Ascending aorta (tissue), 2 donors: ENCODE results near the gene DPEP2NB. TPM values are rescaled to one million over a fixed set of nuclear protein-coding genes. Genes with fewer than 3 reads are reported as not detected.

Source experiments
- DNase-seq, 2 donors: peaks; one replicate each; pipeline ENCODE4 v3.0.0-alpha.2; 2019; ENCODE audit warnings: low spot score in 2 of 2
- H3K27ac ChIP-seq, 2 donors: fragments of 200-600 bp; sonication (generic); one replicate each; pipeline ENCODE4 v1.5.1; 2016 to 2017; ENCODE audit warnings: mild to moderate bottlenecking in 1 of 2
- H3K27me3 ChIP-seq: fragments of 200-600 bp; sonication (generic); one replicate; pipeline ENCODE4 v1.5.1; 2017
- H3K36me3 ChIP-seq, 2 donors: fragments of 200-600 bp; sonication (generic); one replicate each; pipeline ENCODE4 v1.5.1; 2016
- H3K4me1 ChIP-seq, 2 donors: fragments of 200-600 bp; sonication (generic); one replicate each; pipeline ENCODE4 v1.5.1; 2016 to 2017; ENCODE audit warnings: mild to moderate bottlenecking in 1 of 2
- H3K4me3 ChIP-seq, 2 donors: fragments of 200-600 bp; sonication (generic); one replicate each; pipeline ENCODE4 v1.5.1; 2016 to 2017; ENCODE audit warnings: mild to moderate bottlenecking in 1 of 2
- H3K9me3 ChIP-seq, 2 donors: fragments of 200-600 bp; sonication (generic); one replicate each; pipeline ENCODE4 v1.5.1; 2016
- intact Hi-C: fragments of 100-400 bp; cut with DNase I; formaldehyde crosslinking; loops from one replicate; pipeline ENCODE4 v1.15.1; 2023
- total RNA-seq: library from RNA; depleted of rRNA; stranded (reverse); fragments of >200 nt; gene quantifications from one replicate; pipeline ENCODE4 v1.1.0, GENCODE V29; 2016
- TF ChIP-seq, protein P1 (sequence below), 3 experiments: fragments of 200-600 bp in 2 of 3; fragments of 450-650 bp in 1 of 3; sonication (generic) in 2 of 3; IDR thresholded peaks; one replicate each; pipeline ENCODE4 v1.5.1; 2016 to 2019; ENCODE audit warnings: antibody characterized with exemption in 3 of 3, mild to moderate bottlenecking in 1 of 3, moderate library complexity in 1 of 3

DPEP2NB gene
- total RNA-seq, 1 donor from 2014 or later: not detected

DNA sequence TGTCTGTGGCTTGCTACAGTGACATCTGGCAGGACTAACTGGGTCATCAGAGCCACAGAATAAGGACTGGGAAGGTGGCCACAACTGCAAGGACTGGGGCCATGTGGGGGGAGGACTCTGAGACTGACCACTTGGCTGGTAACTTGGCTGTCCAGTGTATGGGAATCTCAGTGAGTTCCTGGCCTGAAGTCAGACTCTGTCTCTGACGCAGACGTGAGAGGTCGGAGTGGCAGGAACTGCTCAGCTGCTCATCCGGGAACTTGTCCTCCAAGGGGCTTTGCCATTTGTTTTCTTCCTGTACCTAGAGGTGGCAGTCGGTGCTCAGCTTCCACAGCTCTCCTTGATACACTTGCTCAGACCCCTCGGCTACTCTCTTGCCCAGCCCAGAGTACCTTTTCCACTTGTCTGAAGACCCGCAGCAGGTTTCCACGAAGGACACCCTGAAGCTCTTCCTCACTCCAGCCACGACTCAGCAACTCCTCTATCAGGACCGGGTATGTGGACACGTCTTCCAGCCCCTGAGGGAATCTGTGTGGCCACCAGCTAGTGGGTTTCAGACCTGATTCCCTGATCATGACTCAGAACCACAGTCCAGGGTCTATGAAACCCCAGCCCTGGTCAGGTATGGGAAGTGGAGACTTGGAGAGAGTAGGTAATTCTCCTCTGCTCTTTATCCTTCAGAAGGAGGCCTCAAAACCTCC, 28.1 kb downstream of the DPEP2NB start:
- Histone ChIP-seq H3K4me3 (no peak overlapping the region), H3K36me3 (no peaks in the 10 kb centered on the region), H3K9me3 (no peaks in the 10 kb centered on the region), H3K27ac (no peak overlapping the region), H3K4me1 (no peaks in the 10 kb centered on the region), H3K27me3 (no peaks in the 10 kb centered on the region)
- TF ChIP-seq, protein P1, sequence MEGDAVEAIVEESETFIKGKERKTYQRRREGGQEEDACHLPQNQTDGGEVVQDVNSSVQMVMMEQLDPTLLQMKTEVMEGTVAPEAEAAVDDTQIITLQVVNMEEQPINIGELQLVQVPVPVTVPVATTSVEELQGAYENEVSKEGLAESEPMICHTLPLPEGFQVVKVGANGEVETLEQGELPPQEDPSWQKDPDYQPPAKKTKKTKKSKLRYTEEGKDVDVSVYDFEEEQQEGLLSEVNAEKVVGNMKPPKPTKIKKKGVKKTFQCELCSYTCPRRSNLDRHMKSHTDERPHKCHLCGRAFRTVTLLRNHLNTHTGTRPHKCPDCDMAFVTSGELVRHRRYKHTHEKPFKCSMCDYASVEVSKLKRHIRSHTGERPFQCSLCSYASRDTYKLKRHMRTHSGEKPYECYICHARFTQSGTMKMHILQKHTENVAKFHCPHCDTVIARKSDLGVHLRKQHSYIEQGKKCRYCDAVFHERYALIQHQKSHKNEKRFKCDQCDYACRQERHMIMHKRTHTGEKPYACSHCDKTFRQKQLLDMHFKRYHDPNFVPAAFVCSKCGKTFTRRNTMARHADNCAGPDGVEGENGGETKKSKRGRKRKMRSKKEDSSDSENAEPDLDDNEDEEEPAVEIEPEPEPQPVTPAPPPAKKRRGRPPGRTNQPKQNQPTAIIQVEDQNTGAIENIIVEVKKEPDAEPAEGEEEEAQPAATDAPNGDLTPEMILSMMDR (IDR thresholded peaks at IDR 0.05): no peak
- no peak for DNase-seq
- intact Hi-C loops: no loop called here

DNA sequence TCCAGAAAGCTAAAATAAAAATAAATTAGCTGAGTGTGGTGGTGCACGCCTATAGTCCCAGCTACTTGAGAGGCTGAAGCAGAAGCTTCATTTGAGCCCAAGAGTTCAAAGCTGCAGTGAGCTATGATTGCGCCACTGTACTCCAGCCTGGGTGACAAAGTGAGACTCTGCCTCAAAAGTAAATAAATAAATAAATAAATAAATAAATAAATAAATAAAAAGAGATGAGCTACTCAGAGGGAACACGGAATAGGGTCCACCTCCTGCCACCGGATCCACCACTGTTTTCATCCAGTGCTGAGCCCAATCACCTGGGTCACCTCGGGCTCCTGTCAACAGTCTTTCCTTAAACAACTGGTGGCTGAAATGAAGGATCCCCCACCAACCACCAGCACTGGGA, 28.8 kb downstream of the DPEP2NB start:
- Histone ChIP-seq H3K4me3 (no peak overlapping the region), H3K27ac (no peak overlapping the region), H3K36me3 (no peaks in the 10 kb centered on the region), H3K27me3 (no peaks in the 10 kb centered on the region), H3K9me3 (no peaks in the 10 kb centered on the region), H3K4me1 (no peaks in the 10 kb centered on the region)
- intact Hi-C loops: no loop called here
- no peak for DNase-seq
- TF ChIP-seq, protein P1 (IDR thresholded peaks at IDR 0.05): no peak

DNA sequence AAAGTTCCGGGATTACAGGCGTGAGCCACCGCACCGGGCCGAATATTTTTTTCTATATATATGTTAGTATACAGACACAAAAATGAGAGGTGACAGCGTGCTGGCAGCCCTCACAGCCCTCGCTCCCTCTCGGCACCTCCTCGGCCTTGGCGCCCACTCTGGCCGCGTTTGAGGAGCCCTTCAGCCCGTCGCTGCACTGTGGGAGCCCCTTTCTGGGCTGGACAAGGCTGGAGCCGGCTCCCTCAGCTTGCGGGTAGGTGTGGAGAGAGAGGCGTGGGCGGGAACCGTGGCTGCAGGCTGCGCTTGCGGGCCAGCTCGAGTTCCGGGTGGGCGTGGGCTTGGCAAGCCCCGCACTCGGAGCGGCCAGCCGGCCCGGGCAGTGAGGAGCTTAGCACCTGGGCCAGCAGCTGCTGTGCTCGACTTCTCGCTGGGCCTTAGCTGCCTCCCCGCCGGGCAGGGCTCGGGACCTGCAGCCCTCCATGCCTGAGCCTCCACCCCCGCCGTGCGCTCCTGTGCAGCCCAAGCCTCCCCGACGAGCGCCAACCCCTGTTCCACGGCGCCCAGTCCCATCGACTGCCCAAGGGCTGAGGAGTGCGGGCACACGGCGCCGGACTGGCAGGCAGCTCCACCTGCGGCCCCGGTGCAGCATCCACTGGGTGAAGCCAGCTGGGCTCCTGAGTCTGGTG, 33.6 kb downstream of the DPEP2NB start:
- TF ChIP-seq, protein P1 (IDR thresholded peaks at IDR 0.05): no peak
- Histone ChIP-seq H3K27me3 (no peaks in the 10 kb centered on the region), H3K4me3 (no peak overlapping the region), H3K27ac (no peak overlapping the region), H3K4me1 (no peaks in the 10 kb centered on the region), H3K9me3 (no peaks in the 10 kb centered on the region), H3K36me3 (no peaks in the 10 kb centered on the region)
- no peak for DNase-seq
- intact Hi-C loops: no loop called here

DNA sequence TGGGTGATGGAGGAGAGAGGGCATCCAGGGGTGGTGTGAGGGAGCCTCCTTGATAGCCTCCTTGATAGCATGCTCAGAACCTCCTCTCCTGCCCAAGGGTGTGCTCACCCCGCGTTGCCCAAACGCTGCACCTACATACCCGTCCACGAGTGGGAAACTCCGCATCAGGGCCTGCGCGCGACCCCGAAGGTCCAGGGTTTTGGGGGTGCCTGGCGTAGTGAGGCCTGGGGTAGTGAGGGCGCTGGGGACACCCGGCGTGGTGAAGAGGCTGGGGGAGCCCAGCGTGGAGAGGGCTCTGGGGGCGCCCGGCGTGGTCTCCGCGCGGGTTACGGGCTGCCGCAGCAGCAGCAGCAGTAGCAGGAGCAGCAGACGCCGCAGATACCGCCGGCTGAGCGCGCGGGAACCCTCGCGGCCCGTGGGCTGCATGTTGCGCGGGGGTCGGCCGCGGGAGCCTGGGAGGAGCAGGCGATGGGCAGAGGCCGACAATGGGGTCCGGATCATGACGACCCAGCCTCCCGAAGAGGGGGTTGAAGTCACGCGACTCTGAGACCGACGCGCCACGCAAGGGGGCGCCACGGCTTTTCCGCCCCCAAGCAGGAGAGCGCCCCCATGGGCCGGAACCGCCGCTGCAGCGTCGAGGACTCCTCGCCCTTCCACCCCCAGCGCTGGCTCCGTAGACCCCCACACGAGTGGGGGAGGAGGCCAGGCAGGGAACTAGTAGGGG, 35.6 kb downstream of the DPEP2NB start, which contains the start of gene DPEP3:
Gene DPEP3, minus strand, starts transcription at position 545 of the 724 bp plus-strand sequence. Its CDS starts 119 bp downstream, at position 426.
- intact Hi-C loops: no loop called here
- no peak within 1 kb of the TSS for H3K4me3 ChIP-seq

DNA sequence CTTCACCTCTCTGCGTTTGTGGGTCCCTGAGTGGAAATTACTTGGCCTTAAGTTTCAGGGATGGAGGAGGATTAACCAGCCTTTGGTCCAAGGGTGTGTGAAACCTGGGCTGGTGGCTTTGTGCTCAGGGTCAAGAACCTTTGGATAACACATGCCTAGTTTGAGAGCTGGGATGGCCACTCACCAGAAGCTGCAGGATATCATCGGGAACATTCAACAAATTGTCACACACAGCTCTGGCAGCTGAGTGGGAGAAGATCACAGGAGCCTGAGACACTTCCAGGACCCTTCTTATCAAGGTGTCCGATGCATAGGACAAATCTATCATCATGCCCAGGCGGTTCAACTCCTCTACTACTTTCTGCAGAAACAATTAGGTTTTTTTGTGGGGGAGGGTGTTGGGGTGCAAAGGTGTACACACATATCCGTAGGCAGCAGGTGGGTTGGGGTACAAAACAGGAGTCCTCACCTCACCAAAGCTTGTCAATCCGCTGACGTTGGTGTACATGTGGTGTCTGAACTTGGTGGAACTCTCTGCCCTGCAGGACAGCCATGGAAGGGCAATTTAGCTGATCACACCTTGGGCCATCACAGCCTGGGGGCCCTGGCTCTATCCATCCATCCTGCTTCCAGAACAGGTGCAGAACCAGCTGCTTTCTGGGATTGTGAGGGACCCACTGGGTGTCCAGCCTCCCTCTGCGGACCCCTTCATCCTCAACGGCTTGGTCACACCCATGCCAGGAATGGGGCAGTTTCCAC, 38.1 kb downstream of the DPEP2NB start:
- TF ChIP-seq, protein P1 (IDR thresholded peaks at IDR 0.05): no peak
- H3K9me3 ChIP-seq: no peaks in the 10 kb centered on the region
- H3K36me3 ChIP-seq: no peaks in the 10 kb centered on the region
- no peaks in the 10 kb centered on the region for H3K27me3 ChIP-seq
- H3K4me1 ChIP-seq: no peaks in the 10 kb centered on the region
- no peak overlapping the region for H3K27ac ChIP-seq
- H3K4me3 ChIP-seq: no peak overlapping the region
- intact Hi-C loops: no loop called here
- no peak for DNase-seq

More for the DNA sequence above, 35.6 kb downstream of the DPEP2NB start, which contains the start of gene DPEP3:
- Histone ChIP-seq H3K27me3 (no peaks in the 10 kb centered on the region), H3K9me3 (no peaks in the 10 kb centered on the region), H3K36me3 (no peaks in the 10 kb centered on the region), H3K4me1 (no peaks in the 10 kb centered on the region), H3K27ac (no peak within 1 kb of the TSS)
- TF ChIP-seq, protein P1 (IDR thresholded peaks at IDR 0.05): no peak
- no peak for DNase-seq
